Measurements from ENCODE around the gene PRPS1.

- TF ChIP-seq CTCF (conservative IDR thresholded peaks at IDR 0.05; ENCODE audit: low read depth in 2 of 2), result no peak
- no peak for TF ChIP-seq EZH2 (IDR thresholded peaks at IDR 0.05; ENCODE audit: low read depth, unreplicated experiment)
- no peak for TF ChIP-seq EZH2phosphoT487 (IDR thresholded peaks at IDR 0.05; ENCODE audit: unreplicated experiment)
- no peak for TF ChIP-seq POLR2AphosphoS5 (IDR thresholded peaks at IDR 0.05; ENCODE audit: low read depth)
- no peak for TF ChIP-seq REST (IDR thresholded peaks at IDR 0.05; ENCODE audit: unreplicated experiment)
- TF ChIP-seq STAT1 (IDR thresholded peaks at IDR 0.05; ENCODE audit: unreplicated experiment), result no peak
- TF ChIP-seq CREB1 (CRISPR knock-in tag; IDR thresholded peaks at IDR 0.05; ENCODE audit: low read depth), result no peak
- no peak for TF ChIP-seq ZNF114 (CRISPR knock-in tag; IDR thresholded peaks at IDR 0.05)
- no peak for TF ChIP-seq ZNF331 (CRISPR knock-in tag; IDR thresholded peaks at IDR 0.05; ENCODE audit: low read depth)
- no peak for TF ChIP-seq ETS1 (IDR thresholded peaks at IDR 0.05)
Observed at GRCh38 chrX:107676559-107677378, 48.5 kb downstream of the PRPS1 start.
